NCI-H2227 treated with DMSO at 0.1 percent for 48 hours (cell line): ENCODE measurements around the gene CELF4.

Experiments
- DNase-seq: peaks from one replicate; lab custom pipeline; 2025; lab: John Stamatoyannopoulos, UW

The CELF4 gene

GRCh38 chr18:37524498-37525261, 40.9 kb downstream of the CELF4 start:
- peak; percentile 25 for DNase-seq

- DNase-seq, result no peak
Observed at GRCh38 chr18:37524139-37524497, 41.5 kb downstream of the CELF4 start.

GRCh38 chr18:37521510-37522465, 43.8 kb downstream of the CELF4 start:
- no peak for DNase-seq

GRCh38 chr18:37520508-37520907, 45.1 kb downstream of the CELF4 start:
- no peak for DNase-seq

- no peak for DNase-seq
Observed at GRCh38 chr18:37519510-37520135, 46.0 kb downstream of the CELF4 start.

- DNase-seq, result no peak
Observed at GRCh38 chr18:37516361-37516853, 49.2 kb downstream of the CELF4 start.

GRCh38 chr18:37514953-37515352, 50.6 kb downstream of the CELF4 start:
- no peak for DNase-seq

GRCh38 chr18:37512400-37512799, 53.2 kb downstream of the CELF4 start:
- no peak for DNase-seq

- no peak for DNase-seq
Observed at GRCh38 chr18:37511721-37512298, 53.8 kb downstream of the CELF4 start.

GRCh38 chr18:37509600-37509999, 56.0 kb downstream of the CELF4 start:
- DNase-seq, result no peak

- peak; percentile 28 for DNase-seq
Observed at GRCh38 chr18:37508207-37508606, 57.4 kb downstream of the CELF4 start.

GRCh38 chr18:37507239-37507638, 58.4 kb downstream of the CELF4 start:
- DNase-seq, result no peak

- DNase-seq, result no peak
Observed at GRCh38 chr18:37506001-37506400, 59.6 kb downstream of the CELF4 start.

- no peak for DNase-seq
Observed at GRCh38 chr18:37505321-37505720, 60.3 kb downstream of the CELF4 start.

- no peak for DNase-seq
Observed at GRCh38 chr18:37502601-37503000, 63.0 kb downstream of the CELF4 start.

- no peak for DNase-seq
Observed at GRCh38 chr18:37502036-37502435, 63.6 kb downstream of the CELF4 start.

- no peak for DNase-seq
Observed at GRCh38 chr18:37501136-37501535, 64.5 kb downstream of the CELF4 start.

- no peak for DNase-seq
Observed at GRCh38 chr18:37499913-37500312, 65.7 kb downstream of the CELF4 start.

- no peak for DNase-seq
Observed at GRCh38 chr18:37499044-37499443, 66.6 kb downstream of the CELF4 start.

- DNase-seq, result no peak
Observed at GRCh38 chr18:37497853-37498518, 67.6 kb downstream of the CELF4 start.

GRCh38 chr18:37496568-37496967, 69.0 kb downstream of the CELF4 start:
- no peak for DNase-seq

- no peak for DNase-seq
Observed at GRCh38 chr18:37495354-37495753, 70.2 kb downstream of the CELF4 start.
